K562 (cell line): ENCODE measurements around the gene SPECC1L. TPM values are rescaled to one million over a fixed set of nuclear protein-coding genes. Genes with fewer than 3 reads are reported as not detected.

Source experiments
- CBX8 ChIP-seq: fragments of 200-600 bp; sonication (generic); IDR thresholded peaks from 2 replicates; pipeline ENCODE4 v1.6.1; 2012; ENCODE audit warnings: borderline replicate concordance, mixed run types, low read depth, mild to moderate bottlenecking, moderate library complexity, mixed read lengths, low read length, control low read depth, inconsistent platforms; ENCODE audit not compliant: poor library complexity, severe bottlenecking; ENCODE audit errors: extremely low read depth
- EP400 ChIP-seq: fragments of 450-650 bp; IDR thresholded peaks from 2 replicates; pipeline ENCODE4 v1.6.1; 2017; ENCODE audit warnings: antibody characterized with exemption, mild to moderate bottlenecking, moderate library complexity
- ESRRA ChIP-seq: fragments of 450-650 bp; IDR thresholded peaks from 2 replicates; pipeline ENCODE4 v1.6.1; 2014; ENCODE audit warnings: low read depth, mild to moderate bottlenecking, moderate library complexity, borderline replicate concordance
- HDAC3 ChIP-seq: fragments of 450-650 bp; IDR thresholded peaks from 2 replicates; pipeline ENCODE4 v1.6.1; 2018; ENCODE audit warnings: borderline replicate concordance, mild to moderate bottlenecking, moderate library complexity; ENCODE audit not compliant: partially characterized antibody
- MYC ChIP-seq, 2 experiments: fragments of 250-450 bp in 1 of 2; sonication (Bioruptor Pico) in 1 of 2; IDR thresholded peaks; 2 replicates each; pipeline versions ENCODE4 v1.5.1 to v1.6.1; 2012 to 2021; ENCODE audit warnings: low read depth in 2 of 2, borderline replicate concordance in 1 of 2, improper control_type of control experiment in 1 of 2, low read length in 1 of 2, mild to moderate bottlenecking in 1 of 2, moderate library complexity in 1 of 2
- NR2C2 ChIP-seq, 2 experiments: fragments of 200-800 bp in 1 of 2; sonication (Bioruptor generic) in 1 of 2; sonication (generic) in 1 of 2; formaldehyde crosslinking in 1 of 2; IDR thresholded peaks; 2 replicates each; pipeline versions ENCODE4 v1.6.1 to v1.8.0; 2016 to 2022; ENCODE audit warnings: mild to moderate bottlenecking in 1 of 2, missing compliant biosample characterization in 1 of 2, missing genetic modification characterization in 1 of 2, missing genetic modification reagents in 1 of 2
- POLR2A ChIP-seq: fragments of 450-650 bp; conservative IDR thresholded peaks from 2 replicates; pipeline ENCODE4 v1.6.1; 2016
- POLR3G ChIP-seq: IDR thresholded peaks from 2 replicates; pipeline ENCODE4 v1.6.1; 2011; ENCODE audit not compliant: insufficient read length, insufficient replicate concordance; ENCODE audit errors: extremely low read depth
- TFAP4 ChIP-seq: sonication (generic); formaldehyde crosslinking; IDR thresholded peaks from 2 replicates; pipeline ENCODE4 v1.8.0; 2022; ENCODE audit warnings: missing genetic modification reagents, mild to moderate bottlenecking, moderate library complexity, borderline replicate concordance
- XRCC4 ChIP-seq: IDR thresholded peaks from one replicate; pipeline ENCODE4 v1.6.1; 2011; ENCODE audit not compliant: insufficient read depth, insufficient read length; ENCODE audit errors: extremely low read depth
- ZNF407 ChIP-seq: fragments of 450-650 bp; IDR thresholded peaks from 2 replicates; pipeline ENCODE4 v1.6.1; 2016; ENCODE audit warnings: low read depth
- polyA plus RNA-seq, 8 experiments: library from polyadenylated mRNA; depleted of rRNA in 4 of 8; stranded (reverse) in 5 of 8; unstranded in 3 of 8; fragments of >200 nt; fragmentation: Nextera tagmentation in 2 of 8; fragmentation: Illumina TruSeq in 1 of 8; extraction: Ambion mirVana in 2 of 8; extraction: Trizol in 1 of 8; gene quantifications; 2 replicates each; pipeline versions ENCODE4 v1.2.1 to v1.2.3, GENCODE V29; 2011 to 2014; ENCODE audit warnings: inconsistent platforms in 1 of 8, missing spikeins in 1 of 8
- total RNA-seq, 7 experiments: library from RNA; depleted of rRNA in 6 of 7; stranded (reverse); fragments of >200 nt in 6 of 7; fragmentation: Illumina TruSeq in 2 of 7; extraction: Trizol in 2 of 7; gene quantifications; 2 replicates each; pipeline versions ENCODE4 v1.2.1 to v1.2.3, GENCODE V29; 2011 to 2021; ENCODE audit warnings: low replicate concordance in 1 of 7
- TF ChIP-seq, protein P1 (sequence below): IDR thresholded peaks from 3 replicates; pipeline ENCODE4 v1.6.1; 2011; ENCODE audit warnings: borderline replicate concordance, mild to moderate bottlenecking, moderate library complexity; ENCODE audit not compliant: insufficient read length; ENCODE audit errors: extremely low read depth

Gene SPECC1L
- total and polyA plus RNA-seq, 9 of the 15 experiments (the other 6 are each of a cell fraction or from before 2014, with no cell fraction given): 1.4 to 27.9 (median 14.5) TPM

DNA sequence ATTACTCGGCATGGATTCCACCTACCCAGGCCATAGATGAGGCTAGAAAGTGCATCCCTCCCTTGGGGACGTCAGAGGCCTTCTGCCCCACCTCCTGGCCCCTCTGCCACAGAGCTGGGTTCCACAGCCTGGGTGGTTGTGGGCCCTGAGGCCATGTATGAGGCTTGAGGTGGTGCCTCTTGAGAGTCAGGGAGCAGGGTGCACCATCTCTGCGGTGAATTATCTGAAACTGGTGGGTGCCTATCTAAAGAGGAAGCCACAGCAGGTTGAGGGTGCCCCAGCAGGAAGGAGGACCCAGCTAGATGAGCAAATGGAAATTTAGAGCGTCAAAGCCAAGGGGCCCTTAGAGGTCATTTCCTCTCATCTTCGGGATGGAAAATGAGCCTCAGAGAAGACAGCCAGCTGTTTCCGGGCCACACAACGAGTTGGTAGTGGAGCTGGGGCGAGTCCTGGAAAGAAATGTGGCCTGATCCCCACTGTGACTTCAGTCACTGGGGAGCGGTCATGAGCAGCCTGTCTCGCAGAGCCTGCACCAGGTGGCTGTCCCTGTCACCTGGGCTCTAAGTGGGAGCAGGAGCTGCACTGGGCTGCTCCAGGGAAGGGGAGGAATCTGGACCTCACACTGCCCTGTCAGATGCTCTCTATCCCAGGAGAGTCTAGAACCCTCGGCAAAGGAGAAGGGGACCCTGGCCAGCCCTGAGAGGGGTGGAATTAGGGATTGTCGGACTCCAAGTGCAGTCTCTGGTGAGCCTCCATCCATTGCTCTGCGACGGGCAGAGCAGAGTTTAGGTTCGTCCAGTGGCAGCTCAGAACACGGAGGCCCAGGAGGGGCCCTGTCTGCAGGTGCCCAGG lies 164.1 kb downstream of the SPECC1L start (continued):
- TF ChIP-seq POLR3G (no peak), ESRRA (no peak), NR2C2 (CRISPR knock-in tag; IDR thresholded peaks at IDR 0.05) (no peak), NR2C2 (tag; IDR thresholded peaks at IDR 0.05) (peak; percentile 31; the same call in 1 of the 2 replicates), XRCC4 (no peak), HDAC3 (no peak), TFAP4 (CRISPR knock-in tag) (peak; percentile 85), POLR2A (no peak), CBX8 (no peak), MYC (IDR thresholded peaks at IDR 0.05; ENCODE audit: low read depth, low read length) (no peak), MYC (CRISPR knock-in tag; IDR thresholded peaks at IDR 0.05; ENCODE audit: borderline replicate concordance, low read depth) (no peak), EP400 (no peak), ZNF407 (no peak)
- TF ChIP-seq, protein P1, sequence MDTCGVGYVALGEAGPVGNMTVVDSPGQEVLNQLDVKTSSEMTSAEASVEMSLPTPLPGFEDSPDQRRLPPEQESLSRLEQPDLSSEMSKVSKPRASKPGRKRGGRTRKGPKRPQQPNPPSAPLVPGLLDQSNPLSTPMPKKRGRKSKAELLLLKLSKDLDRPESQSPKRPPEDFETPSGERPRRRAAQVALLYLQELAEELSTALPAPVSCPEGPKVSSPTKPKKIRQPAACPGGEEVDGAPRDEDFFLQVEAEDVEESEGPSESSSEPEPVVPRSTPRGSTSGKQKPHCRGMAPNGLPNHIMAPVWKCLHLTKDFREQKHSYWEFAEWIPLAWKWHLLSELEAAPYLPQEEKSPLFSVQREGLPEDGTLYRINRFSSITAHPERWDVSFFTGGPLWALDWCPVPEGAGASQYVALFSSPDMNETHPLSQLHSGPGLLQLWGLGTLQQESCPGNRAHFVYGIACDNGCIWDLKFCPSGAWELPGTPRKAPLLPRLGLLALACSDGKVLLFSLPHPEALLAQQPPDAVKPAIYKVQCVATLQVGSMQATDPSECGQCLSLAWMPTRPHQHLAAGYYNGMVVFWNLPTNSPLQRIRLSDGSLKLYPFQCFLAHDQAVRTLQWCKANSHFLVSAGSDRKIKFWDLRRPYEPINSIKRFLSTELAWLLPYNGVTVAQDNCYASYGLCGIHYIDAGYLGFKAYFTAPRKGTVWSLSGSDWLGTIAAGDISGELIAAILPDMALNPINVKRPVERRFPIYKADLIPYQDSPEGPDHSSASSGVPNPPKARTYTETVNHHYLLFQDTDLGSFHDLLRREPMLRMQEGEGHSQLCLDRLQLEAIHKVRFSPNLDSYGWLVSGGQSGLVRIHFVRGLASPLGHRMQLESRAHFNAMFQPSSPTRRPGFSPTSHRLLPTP: no peak
